ENCODE data around the gene ASPHD1. TPM values are rescaled to one million over a fixed set of nuclear protein-coding genes. Genes with fewer than 3 reads are reported as not detected.

ASPHD1 gene
- total and polyA plus RNA-seq, 8 donors: 0.42 to 15.6 (median 0.63) TPM

GRCh38 chr16:29940656-29941055, 40.4 kb downstream of the ASPHD1 start:
- Histone ChIP-seq H3K9me3 (no peaks in the 10 kb centered on the region), H3K36me3 (no peaks in the 10 kb centered on the region), H3K4me1 (no peaks in the 10 kb centered on the region), H3K27me3 (no peaks in the 10 kb centered on the region), H3K4me3 (no peak overlapping the region), H3K27ac (no peak overlapping the region)
- DNase-seq (no peak), ATAC-seq (no peak)
- TF ChIP-seq CTCF (IDR thresholded peaks at IDR 0.05): no peak
- intact Hi-C loops (cut with DNase I): no loop called here

GRCh38 chr16:29943846-29944799, 43.8 kb downstream of the ASPHD1 start:
- no peak overlapping the region for H3K4me3 ChIP-seq
- peak overlapping the region; percentile 48 to 55 for H3K27ac ChIP-seq
- no peak for TF ChIP-seq CTCF (IDR thresholded peaks at IDR 0.05)
- DNase-seq (peak in 2 of 4 donors; percentile 50 to 55), ATAC-seq (peak; percentile 99)
- no peaks in the 10 kb centered on the region for H3K27me3 ChIP-seq
- no peaks in the 10 kb centered on the region for H3K36me3 ChIP-seq
- no peaks in the 10 kb centered on the region for H3K4me1 ChIP-seq
- intact Hi-C loops (cut with DNase I): no loop called here
- H3K9me3 ChIP-seq: no peaks in the 10 kb centered on the region

- no peak for TF ChIP-seq CTCF (IDR thresholded peaks at IDR 0.05)
- H3K27me3 ChIP-seq: no peaks in the 10 kb centered on the region
- intact Hi-C loops (cut with DNase I): no loop called here
- no peak overlapping the region for H3K27ac ChIP-seq
- no peaks in the 10 kb centered on the region for H3K9me3 ChIP-seq
- no peak overlapping the region for H3K4me3 ChIP-seq
- ATAC-seq (no peak), DNase-seq (no peak)
- H3K36me3 ChIP-seq: no peaks in the 10 kb centered on the region
- no peaks in the 10 kb centered on the region for H3K4me1 ChIP-seq
Observed at GRCh38 chr16:29947897-29948296, 47.6 kb downstream of the ASPHD1 start.

GRCh38 chr16:29950806-29951461, 50.6 kb downstream of the ASPHD1 start:
- H3K4me1 ChIP-seq: no peaks in the 10 kb centered on the region
- intact Hi-C loops (cut with DNase I): no loop called here
- no peaks in the 10 kb centered on the region for H3K9me3 ChIP-seq
- no peak for TF ChIP-seq CTCF (IDR thresholded peaks at IDR 0.05)
- DNase-seq (no peak), ATAC-seq (no peak)
- no peak overlapping the region for H3K4me3 ChIP-seq
- H3K27me3 ChIP-seq: no peaks in the 10 kb centered on the region
- no peak overlapping the region for H3K27ac ChIP-seq
- no peaks in the 10 kb centered on the region for H3K36me3 ChIP-seq

Data from left lung (tissue), 10 donors.